HAP-1 (cell line): ENCODE results near the gene CENPH.
"Not testable (repeated sequence)": the region's sequence is repeated elsewhere in the genome, so short reads cannot be mapped to it uniquely, and the experiment has no call there.

ENCODE experiments used
- DNase-seq, 2 experiments: peaks; one replicate each; pipeline ENCODE4 v3.0.0-alpha.2; 2016 to 2020; ENCODE audit warnings: low spot score in 2 of 2
- H3K27me3 ChIP-seq: fragments of 250-450 bp; sonication (Bioruptor Pico); 2 replicates; pipeline ENCODE4 v1.5.1; 2020; ENCODE audit warnings: low read depth, mild to moderate bottlenecking, moderate library complexity
- H3K36me3 ChIP-seq: fragments of 250-450 bp; sonication (Bioruptor Pico); replicated peaks from 2 replicates; pipeline ENCODE4 v1.5.1; 2020; ENCODE audit warnings: mild to moderate bottlenecking
- H3K4me1 ChIP-seq: fragments of 250-450 bp; sonication (Bioruptor Pico); 2 replicates; pipeline ENCODE4 v1.5.1; 2020; ENCODE audit warnings: mild to moderate bottlenecking
- H3K4me3 ChIP-seq: fragments of 250-450 bp; sonication (Bioruptor Pico); 2 replicates; pipeline ENCODE4 v1.5.1; 2020; ENCODE audit warnings: mild to moderate bottlenecking, moderate library complexity
- H3K9me3 ChIP-seq: fragments of 250-450 bp; sonication (Bioruptor Pico); 2 replicates; pipeline ENCODE4 v1.5.1; 2020; ENCODE audit warnings: mild to moderate bottlenecking, moderate library complexity
- in situ Hi-C: fragments of 300-500 bp; cut with MboI; formaldehyde crosslinking; loops from 3 replicates; pipeline ENCODE4 v1.14.3; 2020; ENCODE audit warnings: low sequenced_read_pairs, inconsistent platforms, mixed read lengths

Gene CENPH

GRCh38 chr5:69217548-69218526 lies 28.5 kb downstream of the CENPH start:
- Histone ChIP-seq H3K36me3 (0 out of 2 replicates have a peak, but pooled peaks cover 5% of the 10 kb centered on the region), H3K27me3 (no peaks in the 10 kb centered on the region), H3K4me3 (peak overlapping the region; percentile 100), H3K9me3 (no peaks in the 10 kb centered on the region), H3K4me1 (peaks cover 9% of the 10 kb centered on the region)
- peak; percentile 90 to 99 for DNase-seq
- in situ Hi-C loops, result no loop called here

- peaks cover 9% of the 10 kb centered on the region for H3K4me1 ChIP-seq
- DNase-seq, result no peak
- no peak overlapping the region for H3K4me3 ChIP-seq
- in situ Hi-C loops, result no loop called here
- 0 out of 2 replicates have a peak, but pooled peaks cover 5% of the 10 kb centered on the region for H3K36me3 ChIP-seq
- H3K9me3 ChIP-seq, result no peaks in the 10 kb centered on the region
- no peaks in the 10 kb centered on the region for H3K27me3 ChIP-seq
Measured at GRCh38 chr5:69219939-69220338, 30.6 kb downstream of the CENPH start.

GRCh38 chr5:69220371-69220770 lies 31.0 kb downstream of the CENPH start:
- H3K4me1 ChIP-seq, H3K4me3 ChIP-seq, in situ Hi-C loops, H3K27me3 ChIP-seq, DNase-seq, H3K36me3 ChIP-seq, H3K9me3 ChIP-seq: not testable (repeated sequence)

- in situ Hi-C loops, DNase-seq, H3K9me3 ChIP-seq, H3K4me1 ChIP-seq, H3K36me3 ChIP-seq, H3K4me3 ChIP-seq, H3K27me3 ChIP-seq: not testable (repeated sequence)
Measured at GRCh38 chr5:69220833-69221232, 31.4 kb downstream of the CENPH start.

GRCh38 chr5:69224520-69224919 lies 35.1 kb downstream of the CENPH start:
- DNase-seq, result no peak
- Histone ChIP-seq H3K9me3 (no peaks in the 10 kb centered on the region), H3K4me1 (no peaks in the 10 kb centered on the region), H3K4me3 (no peak overlapping the region), H3K27me3 (no peaks in the 10 kb centered on the region), H3K36me3 (peaks cover 13% of the 10 kb centered on the region)
- in situ Hi-C loops, result no loop called here

GRCh38 chr5:69225860-69226259 lies 36.5 kb downstream of the CENPH start:
- peaks cover 15% of the 10 kb centered on the region for H3K36me3 ChIP-seq
- H3K4me1 ChIP-seq, result no peaks in the 10 kb centered on the region
- no peak overlapping the region for H3K4me3 ChIP-seq
- no peaks in the 10 kb centered on the region for H3K27me3 ChIP-seq
- in situ Hi-C loops, result loop anchor here (25.0 kb wide), 1 partner anchor 111 kb away; the partner anchor contains the start of gene CCDC125
- no peak for DNase-seq
- H3K9me3 ChIP-seq, result no peaks in the 10 kb centered on the region

- peaks cover 15% of the 10 kb centered on the region for H3K36me3 ChIP-seq
- DNase-seq, result no peak
- 0 out of 2 replicates have a peak, but pooled peaks cover 3% of the 10 kb centered on the region for H3K4me1 ChIP-seq
- H3K9me3 ChIP-seq, result no peaks in the 10 kb centered on the region
- in situ Hi-C loops, result loop anchor here (25.0 kb wide), 1 partner anchor 107 kb away; the partner anchor contains the start of gene CCDC125
- no peak overlapping the region for H3K4me3 ChIP-seq
- no peaks in the 10 kb centered on the region for H3K27me3 ChIP-seq
Measured at GRCh38 chr5:69230181-69230580, 40.8 kb downstream of the CENPH start.

- no peak for DNase-seq
- H3K4me1 ChIP-seq, result peaks cover 9% of the 10 kb centered on the region
- no peaks in the 10 kb centered on the region for H3K27me3 ChIP-seq
- no peak overlapping the region for H3K4me3 ChIP-seq
- in situ Hi-C loops, result loop anchor here (25.0 kb wide), 1 partner anchor 106 kb away; the partner anchor contains the start of gene CCDC125
- H3K9me3 ChIP-seq, result no peaks in the 10 kb centered on the region
- peaks cover 15% of the 10 kb centered on the region for H3K36me3 ChIP-seq
Measured at GRCh38 chr5:69231281-69231680, 41.9 kb downstream of the CENPH start.

- no peaks in the 10 kb centered on the region for H3K9me3 ChIP-seq
- no peak for DNase-seq
- peaks cover 15% of the 10 kb centered on the region for H3K36me3 ChIP-seq
- in situ Hi-C loops, result loop anchor here (25.0 kb wide), 1 partner anchor 105 kb away; the partner anchor contains the start of gene CCDC125
- H3K4me3 ChIP-seq, result no peak overlapping the region
- H3K27me3 ChIP-seq, result no peaks in the 10 kb centered on the region
- peaks cover 10% of the 10 kb centered on the region for H3K4me1 ChIP-seq
Measured at GRCh38 chr5:69231851-69232250, 42.5 kb downstream of the CENPH start.

- Histone ChIP-seq H3K27me3 (no peaks in the 10 kb centered on the region), H3K4me1 (peaks cover 10% of the 10 kb centered on the region), H3K4me3 (peak within 1 kb of the TSS; percentile 78), H3K9me3 (no peaks in the 10 kb centered on the region), H3K36me3 (peaks cover 22% of the 10 kb centered on the region)
- peak; percentile 92 to 95 for DNase-seq
- in situ Hi-C loops, result loop anchor here (25.0 kb wide), 1 partner anchor 103 kb away; the partner anchor contains the start of gene CCDC125
Measured at GRCh38 chr5:69234457-69235268, 45.3 kb downstream of the CENPH start, which contains the start of gene CDK7. CDK7 (plus strand) TSS chr5:69234886; CDS start chr5:69234976, 90 bp downstream.

- H3K27me3 ChIP-seq, H3K9me3 ChIP-seq, H3K4me3 ChIP-seq, DNase-seq, H3K4me1 ChIP-seq: not testable (repeated sequence)
- H3K36me3 ChIP-seq, result peaks cover 30% of the 10 kb centered on the region
- in situ Hi-C loops, result loop anchor here (25.0 kb wide), 1 partner anchor 101 kb away; the partner anchor contains the start of gene CCDC125
Measured at GRCh38 chr5:69236733-69237132, 47.4 kb downstream of the CENPH start.

GRCh38 chr5:69237877-69238276 lies 48.5 kb downstream of the CENPH start:
- no peak overlapping the region for H3K4me3 ChIP-seq
- in situ Hi-C loops, result loop anchor here (25.0 kb wide), 1 partner anchor 99 kb away; the partner anchor contains the start of gene CCDC125
- H3K4me1 ChIP-seq, result peaks cover 10% of the 10 kb centered on the region
- no peaks in the 10 kb centered on the region; the same call in 1 of the 2 replicates for H3K9me3 ChIP-seq
- DNase-seq, result no peak
- H3K27me3 ChIP-seq, result no peaks in the 10 kb centered on the region
- peaks cover 33% of the 10 kb centered on the region for H3K36me3 ChIP-seq

- no peaks in the 10 kb centered on the region; the same call in 1 of the 2 replicates for H3K9me3 ChIP-seq
- peaks cover 10% of the 10 kb centered on the region for H3K4me1 ChIP-seq
- in situ Hi-C loops, result loop anchor here (25.0 kb wide), 1 partner anchor 98 kb away; the partner anchor contains the start of gene CCDC125
- H3K36me3 ChIP-seq, result peaks cover 33% of the 10 kb centered on the region
- H3K4me3 ChIP-seq, result no peak overlapping the region
- DNase-seq, result no peak
- H3K27me3 ChIP-seq, result no peaks in the 10 kb centered on the region
Measured at GRCh38 chr5:69238760-69239251, 49.4 kb downstream of the CENPH start.
